Measurements from ENCODE around the gene TMEM17. TPM values are rescaled to one million over a fixed set of nuclear protein-coding genes. Genes with fewer than 3 reads are reported as not detected.

The TMEM17 gene
- total and polyA plus RNA-seq, 2 of the 13 experiments (the other 11 are each of a cell fraction or from before 2014, with no cell fraction given): 0.22 to 0.50 TPM

DNA sequence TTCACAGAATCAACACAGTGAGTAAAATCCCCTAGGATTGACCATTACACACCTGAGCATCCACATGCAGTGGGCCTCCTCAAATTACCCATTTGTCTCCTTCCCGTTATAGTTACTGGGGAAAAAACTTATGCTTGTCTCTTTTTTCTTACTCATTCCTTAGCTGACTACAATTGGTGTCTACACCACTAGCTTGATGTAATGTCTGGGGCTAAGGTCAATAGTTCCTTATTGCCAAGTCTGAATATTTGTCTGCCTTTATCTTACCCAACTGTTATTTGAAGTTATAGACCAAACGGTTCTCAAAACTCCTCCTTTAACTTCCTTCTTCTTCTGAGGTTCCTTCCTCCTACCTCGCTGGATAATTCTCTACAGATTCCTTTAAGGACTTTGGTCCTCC is 41.9 kb upstream of the TMEM17 start:
- H3K36me3 ChIP-seq (replicated peaks in 1 of 2; ENCODE audit: control insufficient read depth in 1 of 2, insufficient read depth in 2 of 2, low read length in 2 of 2): no peaks in the 10 kb centered on the region
- ChIA-PET POLR2A (interaction anchor here (1.3 kb wide), 2 partner anchors 17 to 22 kb away, joined by 3 to 4 read pairs; no protein-coding TSS in a partner anchor), CTCF (ENCODE audit: low intra/inter-chr PET ratio, low total read pairs) (no interaction called here)
- no TSS peak for BruUV-seq (replicated peaks)
- peak overlapping the region; percentile 4 for H2AFZ ChIP-seq (ENCODE audit: low read length)
- 83% methylated on average over 3 of the region's 3 CpGs for WGBS (ENCODE audit: low lambda C conversion rate)
- intact Hi-C loops (cut with micrococcal nuclease; ENCODE audit: unreplicated experiment) (no loop called here), in situ Hi-C loops (cut with HindIII; ENCODE audit: extremely low pct_ligation_motif_present, low pct_unique_long_range_greater_than_20kb) (no loop called here)
- H4K20me1 ChIP-seq (ENCODE audit: insufficient read depth, low read length): no peaks in the 10 kb centered on the region
- no peak overlapping the region for H3K27ac ChIP-seq (ENCODE audit: extremely low read length, insufficient read depth, low read length)
- no peak overlapping the region for H3K4me2 ChIP-seq (ENCODE audit: low read depth, low read length)
- H3K9me3 ChIP-seq (ENCODE audit: low read length): no peaks in the 10 kb centered on the region
- TF ChIP-seq CHD4 (IDR thresholded peaks at IDR 0.05; ENCODE audit: borderline replicate concordance, low read length): no peak
- no peak for TF ChIP-seq MAFK (conservative IDR thresholded peaks at IDR 0.05 in 1 of 2, IDR thresholded peaks at IDR 0.05 in 1 of 2; ENCODE audit: low read length in 2 of 2)
- TF ChIP-seq NAIF1 (CRISPR knock-in tag; IDR thresholded peaks at IDR 0.05; ENCODE audit: borderline replicate concordance): no peak
- no peak for TF ChIP-seq STAG1 (CRISPR knock-in tag; IDR thresholded peaks at IDR 0.05)
- H3K27me3 ChIP-seq (ENCODE audit: control insufficient read depth in 1 of 2, insufficient read depth in 2 of 2, low read length in 2 of 2): no peaks in the 10 kb centered on the region
- H3K9ac ChIP-seq (ENCODE audit: insufficient read depth, low read depth, low read length): no peak overlapping the region
- H3K79me2 ChIP-seq (ENCODE audit: insufficient read depth, low read length): no peaks in the 10 kb centered on the region
- no peak overlapping the region for H3K4me3 ChIP-seq (replicated peaks in 1 of 3; ENCODE audit: insufficient read depth in 1 of 3, low read depth in 2 of 3, low read length in 3 of 3)
- H3K4me1 ChIP-seq (ENCODE audit: insufficient read depth, low read length): peaks cover 13% of the 10 kb centered on the region; the same call in 1 of the 2 replicates
- ATAC-seq (no peak), DNase-seq (ENCODE audit: low spot score) (no peak), FAIRE-seq (no peak)

DNA sequence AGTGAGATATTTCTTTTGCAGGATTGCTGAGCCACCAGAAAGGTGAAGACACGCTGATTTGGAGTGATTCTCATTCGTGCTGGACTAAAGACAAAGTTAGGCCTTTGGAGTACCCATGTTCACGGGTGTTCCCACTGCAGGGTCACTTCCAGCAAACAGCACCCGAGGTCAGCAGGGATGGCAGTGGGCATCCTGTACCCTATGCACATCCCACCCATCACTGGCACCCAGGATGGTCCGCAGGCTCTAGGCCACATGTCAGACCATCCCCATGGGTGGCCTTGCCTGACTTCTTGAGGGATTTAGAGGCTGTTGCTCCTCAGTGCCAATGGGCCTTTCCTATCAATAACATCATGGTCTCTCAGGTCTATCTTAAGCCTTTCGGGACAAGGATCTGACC is 39.3 kb upstream of the TMEM17 start:
- H3K4me3 ChIP-seq (replicated peaks in 1 of 3; ENCODE audit: insufficient read depth in 1 of 3, low read depth in 2 of 3, low read length in 3 of 3): no peak overlapping the region
- H2AFZ ChIP-seq (ENCODE audit: low read length): no peak overlapping the region
- no peak overlapping the region for H3K27ac ChIP-seq (ENCODE audit: extremely low read length, insufficient read depth, low read length)
- H3K9ac ChIP-seq (ENCODE audit: insufficient read depth, low read depth, low read length): no peak overlapping the region
- H3K27me3 ChIP-seq (ENCODE audit: control insufficient read depth in 1 of 2, insufficient read depth in 2 of 2, low read length in 2 of 2): no peaks in the 10 kb centered on the region
- intact Hi-C loops (cut with micrococcal nuclease; ENCODE audit: unreplicated experiment) (no loop called here), in situ Hi-C loops (cut with HindIII; ENCODE audit: extremely low pct_ligation_motif_present, low pct_unique_long_range_greater_than_20kb) (no loop called here)
- TF ChIP-seq ZNF776 (CRISPR knock-in tag; IDR thresholded peaks at IDR 0.05) (0 out of 2 replicates have a peak, but pooled peaks have one; percentile 29), ZNF746 (CRISPR knock-in tag; IDR thresholded peaks at IDR 0.05) (0 out of 2 replicates have a peak, but pooled peaks have one; percentile 36), SMARCE1 (IDR thresholded peaks at IDR 0.05; ENCODE audit: borderline replicate concordance) (no peak), POGZ (CRISPR knock-in tag; IDR thresholded peaks at IDR 0.05) (0 out of 2 replicates have a peak, but pooled peaks have one; percentile 28), FOXC1 (CRISPR knock-in tag; IDR thresholded peaks at IDR 0.05; ENCODE audit: borderline replicate concordance) (no peak)
- TF ChIP-seq, protein P1, sequence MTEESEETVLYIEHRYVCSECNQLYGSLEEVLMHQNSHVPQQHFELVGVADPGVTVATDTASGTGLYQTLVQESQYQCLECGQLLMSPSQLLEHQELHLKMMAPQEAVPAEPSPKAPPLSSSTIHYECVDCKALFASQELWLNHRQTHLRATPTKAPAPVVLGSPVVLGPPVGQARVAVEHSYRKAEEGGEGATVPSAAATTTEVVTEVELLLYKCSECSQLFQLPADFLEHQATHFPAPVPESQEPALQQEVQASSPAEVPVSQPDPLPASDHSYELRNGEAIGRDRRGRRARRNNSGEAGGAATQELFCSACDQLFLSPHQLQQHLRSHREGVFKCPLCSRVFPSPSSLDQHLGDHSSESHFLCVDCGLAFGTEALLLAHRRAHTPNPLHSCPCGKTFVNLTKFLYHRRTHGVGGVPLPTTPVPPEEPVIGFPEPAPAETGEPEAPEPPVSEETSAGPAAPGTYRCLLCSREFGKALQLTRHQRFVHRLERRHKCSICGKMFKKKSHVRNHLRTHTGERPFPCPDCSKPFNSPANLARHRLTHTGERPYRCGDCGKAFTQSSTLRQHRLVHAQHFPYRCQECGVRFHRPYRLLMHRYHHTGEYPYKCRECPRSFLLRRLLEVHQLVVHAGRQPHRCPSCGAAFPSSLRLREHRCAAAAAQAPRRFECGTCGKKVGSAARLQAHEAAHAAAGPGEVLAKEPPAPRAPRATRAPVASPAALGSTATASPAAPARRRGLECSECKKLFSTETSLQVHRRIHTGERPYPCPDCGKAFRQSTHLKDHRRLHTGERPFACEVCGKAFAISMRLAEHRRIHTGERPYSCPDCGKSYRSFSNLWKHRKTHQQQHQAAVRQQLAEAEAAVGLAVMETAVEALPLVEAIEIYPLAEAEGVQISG (CRISPR knock-in tag; IDR thresholded peaks at IDR 0.05): no peak
- ChIA-PET POLR2A (no interaction called here), CTCF (ENCODE audit: low intra/inter-chr PET ratio, low total read pairs) (no interaction called here)
- no TSS peak for BruUV-seq (replicated peaks)
- no peaks in the 10 kb centered on the region for H3K36me3 ChIP-seq (replicated peaks in 1 of 2; ENCODE audit: control insufficient read depth in 1 of 2, insufficient read depth in 2 of 2, low read length in 2 of 2)
- H4K20me1 ChIP-seq (ENCODE audit: insufficient read depth, low read length): no peaks in the 10 kb centered on the region
- no peak overlapping the region for H3K4me2 ChIP-seq (ENCODE audit: low read depth, low read length)
- DNase-seq (ENCODE audit: low spot score) (no peak), ATAC-seq (no peak), FAIRE-seq (no peak)
- peaks cover 38% of the 10 kb centered on the region for H3K4me1 ChIP-seq (ENCODE audit: insufficient read depth, low read length)
- no peaks in the 10 kb centered on the region for H3K79me2 ChIP-seq (ENCODE audit: insufficient read depth, low read length)
- H3K9me3 ChIP-seq (ENCODE audit: low read length): no peaks in the 10 kb centered on the region
- 96% methylated on average over 5 of the region's 6 CpGs for WGBS (ENCODE audit: low lambda C conversion rate)
